K562 (cell line): ENCODE measurements around the gene FIBP. TPM values are rescaled to one million over a fixed set of nuclear protein-coding genes. Genes with fewer than 3 reads are reported as not detected.

Experiments used
- ATAC-seq: fragments of 200-7000 bp; cut with Tn5 transposase; 3 replicates; pipeline ENCODE4 v1.9.1; 2020; ENCODE audit warnings: moderate library complexity
- BruUV-seq: library from RNA; stranded (reverse); fragments of 400-500 nt; replicated peaks from 2 replicates; lab custom pipeline; 2021; lab: Mats Ljungman, UMichigan
- CTCF ChIA-PET: fragments of 300-600 bp; formaldehyde crosslinking; extraction: SDS; loops from one replicate; lab custom pipeline; 2021; ENCODE audit warnings: low intra/inter-chr PET ratio; lab: Yijun Ruan, JAX
- POLR2A ChIA-PET: fragments of 300-600, 350-650 bp; sonication (Branson Sonifier 250); formaldehyde crosslinking; extraction: SDS; loops from one replicate; lab custom pipeline; 2021; ENCODE audit warnings: antibody characterized with exemption, inconsistent platforms; lab: Yijun Ruan, JAX
- DNase-seq, 4 experiments: peaks; one replicate each; pipeline versions ENCODE4 v3.0.0 to v3.0.0-alpha.2; 2011 to 2018; ENCODE audit warnings: low spot score in 3 of 4, mixed read lengths in 3 of 4; ENCODE audit errors: extremely low read depth in 1 of 4
- FAIRE-seq: peaks from 2 replicates; lab custom pipeline; 2011; peaks lifted over from hg19 to GRCh38; lab: Jason Lieb, UNC
- H2AFZ ChIP-seq: 2 replicates; pipeline ENCODE4 v1.6.0; 2011; ENCODE audit warnings: low read depth, low read length, control low read depth, inconsistent platforms
- H3K27ac ChIP-seq: fragments of 200-600 bp; 3 replicates; pipeline ENCODE4 v1.8.0; 2011; ENCODE audit warnings: low read depth, mild to moderate bottlenecking, control low read depth, inconsistent platforms, low read length, moderate library complexity, mixed read lengths; ENCODE audit errors: extremely low read depth
- H3K27me3 ChIP-seq, 2 experiments: fragments of 300-600 bp in 1 of 2; 2 replicates in 1 of 2; 3 replicates in 1 of 2; pipeline versions ENCODE4 v1.6.0 to v1.8.0; 2011; ENCODE audit warnings: inconsistent platforms in 2 of 2, low read length in 2 of 2, mild to moderate bottlenecking in 1 of 2, mixed read lengths in 1 of 2, moderate library complexity in 1 of 2; ENCODE audit not compliant: control insufficient read depth in 2 of 2, insufficient read depth in 2 of 2
- H3K36me3 ChIP-seq: fragments of 300-600 bp; 3 replicates; pipeline ENCODE4 v1.8.0; 2011; ENCODE audit warnings: mild to moderate bottlenecking, low read length, inconsistent platforms; ENCODE audit not compliant: control insufficient read depth, insufficient read depth
- H3K4me1 ChIP-seq, 2 experiments: fragments of 200-600 bp in 1 of 2; replicated peaks in 1 of 2; 2 replicates in 1 of 2; 3 replicates in 1 of 2; pipeline versions ENCODE4 v1.5.1 to v1.8.0; 2011; ENCODE audit warnings: inconsistent platforms in 2 of 2, low read length in 2 of 2, mild to moderate bottlenecking in 1 of 2, mixed read lengths in 1 of 2, moderate library complexity in 1 of 2; ENCODE audit not compliant: control insufficient read depth in 2 of 2, insufficient read depth in 2 of 2
- H3K4me2 ChIP-seq: 2 replicates; pipeline ENCODE4 v1.6.1; 2011; ENCODE audit warnings: low read length, control low read depth, inconsistent platforms, mixed read lengths; ENCODE audit not compliant: insufficient read depth
- H3K4me3 ChIP-seq: fragments of 200-600 bp; sonication (generic), shearing (Covaris generic); 2 replicates; pipeline ENCODE4 v1.5.1; 2016; ENCODE audit warnings: control low read depth, inconsistent platforms
- H3K79me2 ChIP-seq: fragments of 200-600 bp; 3 replicates; pipeline ENCODE4 v1.8.0; 2011; ENCODE audit warnings: low read length, inconsistent platforms; ENCODE audit not compliant: control insufficient read depth, insufficient read depth
- H3K9ac ChIP-seq, 2 experiments: 2 replicates each; pipeline versions ENCODE4 v1.6.0 to v1.6.1; 2011; ENCODE audit warnings: low read depth in 2 of 2, low read length in 2 of 2, control low read depth in 1 of 2, inconsistent platforms in 1 of 2, mild to moderate bottlenecking in 1 of 2, mixed read lengths in 1 of 2; ENCODE audit not compliant: insufficient read depth in 1 of 2
- H3K9me1 ChIP-seq: one replicate; pipeline ENCODE4 v1.6.0; 2011; ENCODE audit warnings: inconsistent platforms, mild to moderate bottlenecking, low read length, moderate library complexity; ENCODE audit not compliant: control insufficient read depth, insufficient read depth
- H3K9me3 ChIP-seq: replicated peaks from 2 replicates; pipeline ENCODE4 v1.5.1; 2011; ENCODE audit warnings: low read depth, low read length, inconsistent platforms; ENCODE audit not compliant: control insufficient read depth, insufficient read depth
- H4K20me1 ChIP-seq: replicated peaks from 2 replicates; pipeline ENCODE4 v1.6.1; 2011; ENCODE audit warnings: low read length, inconsistent platforms, mixed read lengths; ENCODE audit not compliant: control insufficient read depth, insufficient read depth
- C11orf30 ChIP-seq: fragments of 450-650 bp; IDR thresholded peaks from 2 replicates; pipeline ENCODE4 v1.6.1; 2016; ENCODE audit warnings: low read depth, mild to moderate bottlenecking
- CHCHD3 ChIP-seq: fragments of 250-450 bp; sonication (Bioruptor Pico); IDR thresholded peaks from 2 replicates; pipeline ENCODE4 v2.1.2; 2022; ENCODE audit warnings: mild to moderate bottlenecking
- EGR1 ChIP-seq: fragments of 450-650 bp; conservative IDR thresholded peaks from 2 replicates; pipeline ENCODE4 v1.6.1; 2017; ENCODE audit warnings: mild to moderate bottlenecking
- ELF1 ChIP-seq: fragments of 200-800 bp; sonication (Bioruptor generic); IDR thresholded peaks from 2 replicates; pipeline ENCODE4 v1.6.1; 2016; ENCODE audit warnings: missing genetic modification characterization, missing compliant biosample characterization
- FIP1L1 ChIP-seq: fragments of 200-400 bp; formaldehyde crosslinking; IDR thresholded peaks from 2 replicates; pipeline ENCODE4 v1.6.1; 2018; ENCODE audit warnings: mild to moderate bottlenecking, low read depth, low read length; ENCODE audit not compliant: poor library complexity, severe bottlenecking
- HEY1 ChIP-seq: fragments of 250-450 bp; sonication (Bioruptor Pico); IDR thresholded peaks from 2 replicates; pipeline ENCODE4 v1.5.0; 2020; ENCODE audit warnings: mild to moderate bottlenecking, moderate library complexity, borderline replicate concordance
- HIVEP1 ChIP-seq: fragments of 250-450 bp; sonication (Bioruptor Pico); IDR thresholded peaks from 2 replicates; pipeline ENCODE4 v1.4.0; 2020; ENCODE audit warnings: mild to moderate bottlenecking
- MYNN ChIP-seq, 2 experiments: sonication (generic); formaldehyde crosslinking in 1 of 2; IDR thresholded peaks; 2 replicates each; pipeline versions ENCODE4 v1.5.0 to v1.6.1; 2016 to 2020; ENCODE audit warnings: antibody characterized with exemption in 1 of 2, missing genetic modification reagents in 1 of 2
- RBM22 ChIP-seq: fragments of 200-400 bp; formaldehyde crosslinking; IDR thresholded peaks from 2 replicates; pipeline ENCODE4 v1.6.1; 2018; ENCODE audit warnings: low read length, low read depth; ENCODE audit not compliant: poor library complexity, severe bottlenecking
- RHOXF2B ChIP-seq: fragments of 250-450 bp; sonication (Bioruptor Pico); conservative IDR thresholded peaks from 2 replicates; pipeline ENCODE4 v1.5.1; 2021
- SMAD1 ChIP-seq: fragments of 150-350 bp; IDR thresholded peaks from 2 replicates; pipeline ENCODE4 v1.6.1; 2014; ENCODE audit warnings: low read length, low read depth; ENCODE audit not compliant: partially characterized antibody
- SUPT5H ChIP-seq: fragments of 450-650 bp; IDR thresholded peaks from 2 replicates; pipeline ENCODE4 v1.6.1; 2016
- TCF3 ChIP-seq: sonication (generic); formaldehyde crosslinking; IDR thresholded peaks from 2 replicates; pipeline ENCODE4 v1.4.0; 2020; ENCODE audit warnings: mild to moderate bottlenecking, missing genetic modification reagents
- TEAD2 ChIP-seq: fragments of 450-650 bp; IDR thresholded peaks from 2 replicates; pipeline ENCODE4 v1.6.1; 2016; ENCODE audit warnings: missing genetic modification characterization, control low read depth, missing compliant biosample characterization
- ZC3H8 ChIP-seq: fragments of 450-650 bp; IDR thresholded peaks from 2 replicates; pipeline ENCODE4 v1.6.1; 2017
- ZNF41 ChIP-seq: fragments of 250-450 bp; sonication (Bioruptor Pico); conservative IDR thresholded peaks from 2 replicates; pipeline ENCODE4 v1.4.0; 2020; ENCODE audit warnings: mild to moderate bottlenecking
- ZNF57 ChIP-seq: fragments of 450-650 bp; formaldehyde crosslinking; IDR thresholded peaks from 2 replicates; pipeline ENCODE4 v1.4.0; 2020; ENCODE audit warnings: mild to moderate bottlenecking, moderate library complexity
- WGBS: fragments of 100-300 bp; shearing (Covaris generic); methylation state at CpG from one replicate; pipeline ENCODE4 v1.1.6; 2016; ENCODE audit warnings: low coverage, mixed read lengths; ENCODE audit not compliant: insufficient coverage; ENCODE audit errors: missing lambda C conversion rate; 5-methylcytosine and 5-hydroxymethylcytosine counted together
- in situ Hi-C: fragments of 300-500 bp; cut with MboI; formaldehyde crosslinking; loops from 4 replicates; pipeline ENCODE4 v1.15.0; 2018; ENCODE audit warnings: inconsistent platforms, mixed read lengths
- intact Hi-C: fragments of 100-400 bp; cut with micrococcal nuclease; formaldehyde crosslinking; loops from 2 replicates; pipeline ENCODE4 v1.14.2; 2022
- polyA plus RNA-seq, 8 experiments: library from polyadenylated mRNA; depleted of rRNA in 4 of 8; stranded (reverse) in 5 of 8; unstranded in 3 of 8; fragments of >200 nt; fragmentation: Nextera tagmentation in 2 of 8; fragmentation: Illumina TruSeq in 1 of 8; extraction: Ambion mirVana in 2 of 8; extraction: Trizol in 1 of 8; gene quantifications; 2 replicates each; pipeline versions ENCODE4 v1.2.1 to v1.2.3, GENCODE V29; 2011 to 2014; ENCODE audit warnings: inconsistent platforms in 1 of 8, missing spikeins in 1 of 8
- total RNA-seq, 7 experiments: library from RNA; depleted of rRNA in 6 of 7; stranded (reverse); fragments of >200 nt in 6 of 7; fragmentation: Illumina TruSeq in 2 of 7; extraction: Trizol in 2 of 7; gene quantifications; 2 replicates each; pipeline versions ENCODE4 v1.2.1 to v1.2.3, GENCODE V29; 2011 to 2021; ENCODE audit warnings: low replicate concordance in 1 of 7
- TF ChIP-seq, protein P1 (sequence below): sonication (generic); formaldehyde crosslinking; IDR thresholded peaks from 2 replicates; pipeline ENCODE4 v1.8.1; 2022; ENCODE audit warnings: missing genetic modification reagents
- TF ChIP-seq, protein P2 (sequence below): fragments of 250-450 bp; sonication (Bioruptor Pico); IDR thresholded peaks from 2 replicates; pipeline ENCODE4 v1.5.1; 2021; ENCODE audit warnings: mild to moderate bottlenecking

The FIBP gene
- total and polyA plus RNA-seq, 9 of the 15 experiments (the other 6 are each of a cell fraction or from before 2014, with no cell fraction given): 41.2 to 79.2 (median 48.6) TPM

DNA sequence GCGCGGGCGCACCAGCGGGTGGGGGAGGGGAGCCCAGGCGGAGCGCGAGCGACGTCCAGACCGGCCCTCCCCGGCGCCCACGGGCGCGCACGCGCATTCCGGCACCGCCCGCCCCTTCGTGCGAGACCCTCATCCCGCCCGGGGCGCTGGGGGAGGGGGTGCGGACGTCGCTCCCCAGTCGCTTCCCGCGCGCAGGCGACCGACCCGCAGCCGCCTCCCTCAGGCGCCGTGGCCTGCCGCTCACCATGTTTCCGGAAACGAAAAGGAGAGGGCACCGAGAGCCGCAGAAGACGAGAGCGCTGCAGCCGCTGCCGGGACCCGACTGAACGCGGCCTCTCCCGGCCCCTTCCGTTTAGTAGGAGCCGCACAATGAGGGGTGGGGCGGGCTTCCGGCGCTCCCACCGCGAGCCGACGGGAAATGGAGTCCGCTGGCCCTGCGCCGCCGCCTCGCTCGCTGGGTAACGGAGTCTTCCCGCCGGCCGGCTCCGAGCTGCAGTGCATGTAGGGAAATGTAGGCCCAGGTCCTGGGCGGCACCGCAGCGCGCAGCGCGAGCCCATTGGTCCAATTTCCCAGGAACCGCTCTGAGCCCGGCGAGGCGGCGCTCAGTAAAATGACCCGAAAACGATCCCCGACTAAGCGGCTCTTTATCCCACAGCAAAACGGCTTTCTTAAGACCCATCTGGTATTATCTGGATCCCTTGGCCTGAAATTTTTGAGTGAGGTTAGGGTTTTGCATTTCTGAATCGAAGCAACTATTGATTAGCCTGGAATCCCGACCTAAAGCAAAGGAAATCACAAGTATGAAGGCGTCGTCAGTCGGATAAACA, 30.2 kb downstream of the FIBP start, which contains the start of gene CFL1:
Gene CFL1 (minus strand): TSS at position 328 of the 828 bp plus-strand sequence. CDS start 81 bp downstream, at position 247.
- in situ Hi-C loops: no loop called here
- POLR2A ChIA-PET: interaction anchor here (0.6 to 5.6 kb wide), 33 partner anchors 8 to 790 kb away, joined by 3 to 151 read pairs (median 4); partner anchors contain the start of genes AP5B1, CCDC85B, FIBP and FOSL1
- WGBS: under 1% methylated on average over 43 of the region's 92 CpGs
- H3K4me3 ChIP-seq: peak within 1 kb of the TSS; percentile 95
- H2AFZ ChIP-seq: peak within 1 kb of the TSS; percentile 73
- H3K9me1 ChIP-seq: peaks cover 11% of the 10 kb centered on the region
- H3K9me3 ChIP-seq: no peaks in the 10 kb centered on the region
- H3K9ac ChIP-seq: peak within 1 kb of the TSS; percentile 99 to 100
- DNase-seq (peak; percentile 85 to 98 (median 88)), ATAC-seq (peak; percentile 78), FAIRE-seq (peak; percentile 91)
- peaks cover 22% of the 10 kb centered on the region for H4K20me1 ChIP-seq
- CTCF ChIA-PET: interaction anchor here (1.1 kb wide), 1 partner anchor 41 kb away, joined by 4 read pairs; no protein-coding TSS in a partner anchor
- H3K4me1 ChIP-seq: peaks cover 14 to 64% of the 10 kb centered on the region in 2 experiments
- intact Hi-C loops: loop anchor here (5.0 kb wide), 1 partner anchor 44 kb away; the partner anchor contains the start of gene FOSL1
- H3K27ac ChIP-seq: peak within 1 kb of the TSS; percentile 96
- peak within 1 kb of the TSS; percentile 95 for H3K4me2 ChIP-seq
- peaks cover 57% of the 10 kb centered on the region for H3K36me3 ChIP-seq
- BruUV-seq: no TSS peak
- no peaks in the 10 kb centered on the region; a peak in 1 of 5 replicates for H3K27me3 ChIP-seq
- H3K79me2 ChIP-seq: peaks cover 71% of the 10 kb centered on the region
- TF ChIP-seq HEY1 (CRISPR knock-in tag) (no peak), C11orf30 (no peak), TEAD2 (tag) (no peak), CHCHD3 (CRISPR knock-in tag) (0 out of 2 replicates have a peak, but pooled peaks have one; percentile 44), SMAD1 (peak; percentile 93), RBM22 (peak; percentile 80), FIP1L1 (peak; percentile 28), MYNN (IDR thresholded peaks at IDR 0.05) (no peak), MYNN (CRISPR knock-in tag; IDR thresholded peaks at IDR 0.05) (no peak), EGR1 (0 out of 2 replicates have a peak, but pooled peaks have one; percentile 5), HIVEP1 (CRISPR knock-in tag) (no peak), ZNF41 (no peak), SUPT5H (peak; percentile 98), RHOXF2B (CRISPR knock-in tag) (no peak), TCF3 (CRISPR knock-in tag) (no peak), ELF1 (tag) (peak; percentile 73), ZC3H8 (no peak), ZNF57 (CRISPR knock-in tag) (0 out of 2 replicates have a peak, but pooled peaks have one; percentile 36)
- TF ChIP-seq, protein P1, sequence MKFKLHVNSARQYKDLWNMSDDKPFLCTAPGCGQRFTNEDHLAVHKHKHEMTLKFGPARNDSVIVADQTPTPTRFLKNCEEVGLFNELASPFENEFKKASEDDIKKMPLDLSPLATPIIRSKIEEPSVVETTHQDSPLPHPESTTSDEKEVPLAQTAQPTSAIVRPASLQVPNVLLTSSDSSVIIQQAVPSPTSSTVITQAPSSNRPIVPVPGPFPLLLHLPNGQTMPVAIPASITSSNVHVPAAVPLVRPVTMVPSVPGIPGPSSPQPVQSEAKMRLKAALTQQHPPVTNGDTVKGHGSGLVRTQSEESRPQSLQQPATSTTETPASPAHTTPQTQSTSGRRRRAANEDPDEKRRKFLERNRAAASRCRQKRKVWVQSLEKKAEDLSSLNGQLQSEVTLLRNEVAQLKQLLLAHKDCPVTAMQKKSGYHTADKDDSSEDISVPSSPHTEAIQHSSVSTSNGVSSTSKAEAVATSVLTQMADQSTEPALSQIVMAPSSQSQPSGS (CRISPR knock-in tag): peak; percentile 17; the same call in 1 of the 2 replicates
- TF ChIP-seq, protein P2, sequence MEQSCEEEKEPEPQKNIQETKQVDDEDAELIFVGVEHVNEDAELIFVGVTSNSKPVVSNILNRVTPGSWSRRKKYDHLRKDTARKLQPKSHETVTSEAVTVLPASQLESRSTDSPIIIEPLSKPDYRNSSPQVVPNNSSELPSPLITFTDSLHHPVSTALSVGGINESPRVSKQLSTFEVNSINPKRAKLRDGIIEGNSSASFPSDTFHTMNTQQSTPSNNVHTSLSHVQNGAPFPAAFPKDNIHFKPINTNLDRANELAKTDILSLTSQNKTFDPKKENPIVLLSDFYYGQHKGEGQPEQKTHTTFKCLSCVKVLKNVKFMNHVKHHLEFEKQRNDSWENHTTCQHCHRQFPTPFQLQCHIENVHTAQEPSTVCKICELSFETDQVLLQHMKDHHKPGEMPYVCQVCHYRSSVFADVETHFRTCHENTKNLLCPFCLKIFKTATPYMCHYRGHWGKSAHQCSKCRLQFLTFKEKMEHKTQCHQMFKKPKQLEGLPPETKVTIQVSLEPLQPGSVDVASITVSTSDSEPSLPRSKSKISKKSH (CRISPR knock-in tag): no peak
